Pulmonary artery endothelial cell (primary cell): ENCODE data around the gene EN1. TPM values are rescaled to one million over a fixed set of nuclear protein-coding genes. Genes with fewer than 3 reads are reported as not detected.

Experiments
- DNase-seq: peaks from one replicate; pipeline ENCODE4 v3.0.0-alpha.2; 2011; ENCODE audit warnings: low read depth, low spot score
- total RNA-seq: library from RNA; depleted of rRNA; stranded (reverse); fragments of >200 nt; gene quantifications from 2 replicates; pipeline ENCODE4 v1.2.3, GENCODE V29; 2014

EN1 gene
- not detected in 2 replicates for total RNA-seq

- DNase-seq: no peak
Measured at GRCh38 chr2:118846953-118847761, at the start of gene EN1. Gene EN1 (minus strand): TSS chr2:118847648. CDS start chr2:118847167, 481 bp downstream.

GRCh38 chr2:118893100-118893499 is 45.7 kb upstream of the EN1 start:
- DNase-seq: no peak

GRCh38 chr2:118889995-118890394 is 42.5 kb upstream of the EN1 start:
- DNase-seq: no peak

DNA sequence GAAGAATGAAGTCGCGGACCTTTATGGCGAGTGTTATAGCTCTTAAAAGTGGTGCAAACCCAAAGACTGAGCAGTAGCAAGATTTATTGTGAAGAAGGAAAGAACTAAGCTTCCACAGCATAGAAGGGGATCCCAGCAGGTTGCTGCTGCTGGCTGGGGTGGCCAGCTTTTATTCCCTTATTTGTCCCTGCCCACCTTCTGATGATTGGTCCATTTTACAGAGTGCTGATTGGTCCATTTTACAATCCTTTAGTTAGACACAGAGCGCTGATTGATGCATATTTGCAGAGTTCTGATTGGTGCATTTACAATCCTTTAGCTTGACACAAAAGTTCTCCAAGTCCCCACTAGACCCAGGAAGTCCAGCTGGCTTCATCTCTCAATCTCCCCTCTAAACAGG is 36.3 kb upstream of the EN1 start:
- no peak for DNase-seq

GRCh38 chr2:118882693-118883336 is 35.4 kb upstream of the EN1 start:
- DNase-seq: peak; percentile 10

GRCh38 chr2:118881490-118882129 is 34.2 kb upstream of the EN1 start:
- DNase-seq: no peak

- DNase-seq: no peak
Measured at GRCh38 chr2:118880501-118880900, 33.1 kb upstream of the EN1 start.

DNA sequence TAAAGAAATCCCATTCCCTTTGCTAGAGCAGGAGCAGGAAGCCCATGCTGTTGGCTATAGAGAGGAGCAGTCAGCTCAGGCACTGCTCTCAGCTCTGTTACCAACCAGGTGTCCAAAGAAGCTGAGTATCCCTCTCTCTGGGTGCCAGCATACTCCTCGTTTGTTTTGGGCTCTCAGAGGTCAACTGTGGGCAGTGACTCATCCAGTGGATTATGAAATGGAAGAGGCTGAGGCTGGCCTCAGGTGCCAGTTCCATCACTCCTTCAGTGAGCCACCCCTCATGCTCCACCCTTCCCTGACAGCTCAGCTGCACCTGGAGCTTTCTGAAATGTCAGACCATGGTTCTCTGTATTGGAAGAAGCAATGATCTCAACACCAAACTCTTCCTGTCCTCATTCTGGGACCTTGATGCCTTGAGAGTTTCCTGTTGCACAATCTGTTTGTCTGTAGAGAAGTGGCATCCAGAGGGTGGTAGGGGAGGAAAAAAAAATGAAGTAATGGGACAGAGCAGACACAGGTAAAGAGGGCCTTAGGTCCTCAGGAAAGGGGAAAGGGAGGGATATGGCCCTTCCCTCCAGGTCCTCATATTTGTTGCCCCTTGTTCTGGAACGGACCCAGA is 31.2 kb upstream of the EN1 start:
- no peak for DNase-seq

GRCh38 chr2:118875318-118875717 is 27.9 kb upstream of the EN1 start:
- no peak for DNase-seq

- no peak for DNase-seq
Measured at GRCh38 chr2:118874324-118874723, 26.9 kb upstream of the EN1 start.

DNA sequence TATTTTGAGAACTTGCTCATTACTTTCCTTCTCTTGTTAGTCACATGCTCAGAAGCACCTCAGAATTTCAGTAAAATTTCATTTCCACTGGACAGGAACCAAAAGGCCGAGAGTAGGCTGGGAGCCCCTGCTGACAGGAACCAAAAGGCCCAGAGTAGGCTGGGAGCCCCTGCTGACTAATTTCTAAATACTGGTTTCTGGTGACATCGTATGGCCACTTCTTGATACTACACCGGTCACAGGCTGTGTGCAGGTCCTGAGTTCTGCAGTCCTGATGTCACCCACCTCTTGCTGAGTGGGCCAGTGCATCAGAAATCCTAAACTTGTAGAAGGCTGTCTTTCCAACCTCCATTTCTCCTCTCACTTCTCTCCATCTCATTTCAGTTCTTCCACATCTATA is 17.7 kb upstream of the EN1 start:
- DNase-seq: peak; percentile 20

GRCh38 chr2:118864207-118864606 is 16.8 kb upstream of the EN1 start:
- no peak for DNase-seq

DNA sequence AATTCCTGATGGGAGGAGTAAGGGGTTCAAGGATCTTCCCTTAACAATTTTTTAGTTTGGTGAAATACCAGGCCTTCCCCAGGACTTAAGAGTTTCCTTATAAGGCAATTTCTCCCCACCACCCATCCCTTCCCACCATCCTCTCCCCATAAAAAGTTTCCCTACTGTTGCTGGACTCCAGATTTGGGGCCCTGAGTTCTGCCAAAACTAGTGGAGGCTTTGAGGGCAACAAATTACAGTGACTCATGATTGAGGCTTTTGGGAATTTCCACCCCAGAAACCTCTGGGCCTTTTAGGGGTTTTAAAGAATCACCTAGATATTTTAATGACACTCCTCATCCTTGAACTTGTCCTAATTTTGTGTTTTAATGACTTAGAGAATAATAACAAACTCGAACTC is 14.3 kb upstream of the EN1 start:
- DNase-seq: no peak

DNA sequence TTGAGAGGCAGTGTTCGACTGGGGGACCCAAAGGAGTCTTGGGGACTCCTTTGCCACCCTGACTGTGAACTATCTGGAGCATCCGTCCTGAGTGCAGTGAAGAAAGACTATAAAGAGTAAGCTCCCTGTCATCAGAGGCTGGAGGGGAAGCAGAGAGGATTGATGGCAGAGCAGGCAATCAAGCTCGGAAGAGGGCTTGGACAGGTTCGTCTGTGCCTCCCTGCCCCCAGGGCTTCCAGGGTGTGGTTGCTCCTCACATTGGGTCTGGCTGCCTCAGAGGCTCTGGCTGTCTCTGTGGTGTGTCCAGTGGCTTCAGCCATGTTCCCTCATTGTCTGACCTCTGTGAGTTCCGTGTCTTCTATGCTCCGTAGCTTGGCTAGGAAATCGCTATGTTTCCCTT is 13.8 kb upstream of the EN1 start:
- DNase-seq: no peak

GRCh38 chr2:118860506-118860905 is 13.1 kb upstream of the EN1 start:
- DNase-seq: no peak

DNA sequence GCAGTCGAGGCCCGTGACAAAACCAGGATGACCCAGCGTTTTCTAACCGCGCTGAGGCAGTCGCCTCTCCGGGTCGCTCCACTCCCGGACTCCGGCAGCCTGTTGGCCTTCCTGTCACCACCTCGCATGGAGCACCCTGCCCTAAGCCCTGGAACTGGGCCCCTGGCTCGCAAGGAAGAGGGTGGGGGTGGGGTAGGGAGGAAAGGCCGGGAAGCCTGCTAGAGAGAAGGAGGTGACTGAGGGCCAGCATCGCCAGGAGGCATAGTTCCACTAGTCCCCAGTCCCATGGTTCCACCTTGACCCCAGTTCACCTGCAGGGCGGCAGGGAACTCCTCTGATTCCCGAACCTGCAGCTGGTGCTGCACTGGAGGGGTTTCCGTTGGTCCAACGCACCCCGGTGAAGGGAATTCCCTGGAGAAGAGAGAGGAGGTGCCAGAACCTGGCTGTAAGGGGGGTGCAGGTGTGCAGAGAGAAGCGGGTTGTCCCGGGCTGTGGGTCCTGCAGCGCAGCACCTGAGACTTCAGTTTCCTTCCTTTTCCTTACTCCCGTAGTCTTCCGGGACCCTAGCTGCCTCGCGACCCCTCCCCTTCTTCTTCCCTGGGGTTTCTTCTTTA is 11.8 kb upstream of the EN1 start:
- no peak for DNase-seq

DNA sequence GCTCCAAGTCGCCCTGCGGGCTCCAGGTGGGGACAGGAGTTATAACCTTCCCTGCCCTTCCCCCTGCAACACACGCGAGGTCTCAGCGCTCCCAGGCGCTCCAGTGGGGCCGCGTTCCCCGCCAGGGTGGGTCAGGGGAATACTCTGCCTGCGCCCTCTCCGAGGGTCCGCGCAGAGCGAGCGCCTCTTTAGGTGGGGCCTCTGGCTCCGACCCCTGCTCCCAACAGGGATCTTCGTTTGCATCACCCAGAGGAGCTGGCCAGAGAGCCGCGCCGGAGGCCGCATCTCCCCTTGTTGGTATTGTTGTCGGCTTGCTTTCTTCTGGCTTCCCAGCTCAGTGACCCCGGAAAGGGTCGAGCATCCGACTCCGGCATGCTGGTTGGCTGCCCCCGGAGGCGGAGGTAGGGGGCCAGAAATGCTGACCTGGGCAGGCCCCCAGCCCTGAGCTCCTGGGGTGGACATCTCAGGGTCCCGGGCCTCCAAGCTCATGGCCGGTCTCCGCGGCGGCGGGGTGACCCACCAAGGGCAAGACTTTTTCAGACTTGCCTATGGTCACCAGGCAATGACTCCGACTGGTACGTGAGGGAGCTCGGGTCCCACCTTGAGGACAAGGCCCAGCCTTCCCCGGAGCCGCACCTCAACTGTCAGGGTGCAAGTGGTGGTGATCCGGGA is 11.2 kb upstream of the EN1 start:
- DNase-seq: no peak

DNA sequence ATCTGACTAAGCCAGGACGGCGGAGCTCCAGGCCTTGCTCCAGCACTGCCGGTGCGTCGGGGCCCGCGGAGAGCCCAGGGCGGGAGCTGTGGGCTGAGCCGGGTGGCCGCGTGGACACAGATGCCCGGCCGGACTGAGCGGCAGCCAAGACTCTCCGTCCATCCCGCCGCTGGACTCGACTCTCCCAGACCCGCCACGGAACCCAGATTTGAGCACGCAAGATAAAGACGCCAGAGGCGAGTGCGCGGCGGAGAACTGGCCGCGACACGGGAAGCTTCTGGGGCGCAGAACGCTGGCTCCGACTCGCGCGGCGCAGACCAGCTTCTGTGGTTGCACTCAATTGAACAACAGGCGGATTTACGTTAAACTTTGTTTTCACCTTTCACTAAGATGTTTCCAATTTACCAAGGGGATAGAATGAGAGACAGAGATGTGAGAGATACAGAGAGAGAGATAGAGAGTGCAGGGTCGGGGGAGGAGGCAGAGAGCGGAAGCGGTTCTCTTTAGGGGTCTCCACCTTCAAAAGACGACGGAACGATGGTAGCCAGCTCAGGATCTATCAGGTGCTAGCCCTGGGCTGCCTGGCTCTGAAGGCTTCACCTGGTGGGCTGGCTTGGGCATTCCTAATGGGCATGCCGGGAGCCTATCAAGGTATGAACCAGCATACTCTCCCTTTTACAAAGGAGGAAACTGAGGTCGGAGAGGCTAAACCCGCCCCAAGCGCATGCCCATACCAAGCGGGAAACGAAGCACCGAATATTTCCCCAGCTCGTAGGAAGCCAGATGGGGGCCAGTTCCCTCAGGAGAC is 10.4 kb upstream of the EN1 start:
- no peak for DNase-seq

DNA sequence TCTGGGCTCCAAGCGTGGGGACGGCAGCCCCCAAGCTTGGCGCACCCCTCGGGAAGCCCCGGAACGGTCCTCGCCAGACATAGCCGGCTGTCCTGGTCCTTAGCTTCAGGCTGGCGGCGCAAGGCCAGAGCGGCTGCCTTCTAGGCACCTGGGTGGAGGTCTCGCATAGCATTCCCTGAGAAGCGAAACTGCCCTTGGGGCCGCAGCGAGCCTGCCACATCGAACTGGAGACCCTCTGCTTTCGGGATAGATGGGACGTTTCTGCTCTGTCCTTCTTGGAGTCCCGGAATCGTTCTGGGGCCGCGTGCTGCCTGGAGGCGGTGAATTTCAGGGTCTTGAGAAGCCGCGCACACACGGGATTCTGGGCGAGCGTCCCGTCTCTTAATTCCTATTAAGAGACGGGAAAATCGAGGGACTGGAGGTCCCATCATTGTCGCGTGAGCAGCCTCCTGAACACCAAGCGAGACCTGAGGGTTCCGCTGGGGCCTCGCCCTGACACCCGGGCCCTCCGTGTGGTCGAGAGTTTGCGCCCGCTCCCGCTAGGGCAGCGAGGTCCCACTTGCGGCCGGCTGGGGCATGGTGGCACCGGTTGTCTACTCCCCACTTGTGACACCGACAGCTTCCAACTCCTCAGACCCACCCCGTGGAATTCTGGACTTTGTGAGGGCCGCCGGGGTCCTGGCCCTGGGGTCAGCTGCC is 9.7 kb upstream of the EN1 start:
- DNase-seq: no peak
